HG03064 (cell line): Measurements from ENCODE around the gene GHITM.
"Not testable (repeated sequence)": the region's sequence is repeated elsewhere in the genome, so short reads cannot be mapped to it uniquely, and the experiment has no call there.

Source experiments
- ATAC-seq: cut with Tn5 transposase; IDR thresholded peaks from one replicate; pipeline ENCODE4 v1.9.1; 2021; ENCODE audit warnings: low read depth; ENCODE audit not compliant: unreplicated experiment

The GHITM gene, protein sequence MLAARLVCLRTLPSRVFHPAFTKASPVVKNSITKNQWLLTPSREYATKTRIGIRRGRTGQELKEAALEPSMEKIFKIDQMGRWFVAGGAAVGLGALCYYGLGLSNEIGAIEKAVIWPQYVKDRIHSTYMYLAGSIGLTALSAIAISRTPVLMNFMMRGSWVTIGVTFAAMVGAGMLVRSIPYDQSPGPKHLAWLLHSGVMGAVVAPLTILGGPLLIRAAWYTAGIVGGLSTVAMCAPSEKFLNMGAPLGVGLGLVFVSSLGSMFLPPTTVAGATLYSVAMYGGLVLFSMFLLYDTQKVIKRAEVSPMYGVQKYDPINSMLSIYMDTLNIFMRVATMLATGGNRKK

DNA sequence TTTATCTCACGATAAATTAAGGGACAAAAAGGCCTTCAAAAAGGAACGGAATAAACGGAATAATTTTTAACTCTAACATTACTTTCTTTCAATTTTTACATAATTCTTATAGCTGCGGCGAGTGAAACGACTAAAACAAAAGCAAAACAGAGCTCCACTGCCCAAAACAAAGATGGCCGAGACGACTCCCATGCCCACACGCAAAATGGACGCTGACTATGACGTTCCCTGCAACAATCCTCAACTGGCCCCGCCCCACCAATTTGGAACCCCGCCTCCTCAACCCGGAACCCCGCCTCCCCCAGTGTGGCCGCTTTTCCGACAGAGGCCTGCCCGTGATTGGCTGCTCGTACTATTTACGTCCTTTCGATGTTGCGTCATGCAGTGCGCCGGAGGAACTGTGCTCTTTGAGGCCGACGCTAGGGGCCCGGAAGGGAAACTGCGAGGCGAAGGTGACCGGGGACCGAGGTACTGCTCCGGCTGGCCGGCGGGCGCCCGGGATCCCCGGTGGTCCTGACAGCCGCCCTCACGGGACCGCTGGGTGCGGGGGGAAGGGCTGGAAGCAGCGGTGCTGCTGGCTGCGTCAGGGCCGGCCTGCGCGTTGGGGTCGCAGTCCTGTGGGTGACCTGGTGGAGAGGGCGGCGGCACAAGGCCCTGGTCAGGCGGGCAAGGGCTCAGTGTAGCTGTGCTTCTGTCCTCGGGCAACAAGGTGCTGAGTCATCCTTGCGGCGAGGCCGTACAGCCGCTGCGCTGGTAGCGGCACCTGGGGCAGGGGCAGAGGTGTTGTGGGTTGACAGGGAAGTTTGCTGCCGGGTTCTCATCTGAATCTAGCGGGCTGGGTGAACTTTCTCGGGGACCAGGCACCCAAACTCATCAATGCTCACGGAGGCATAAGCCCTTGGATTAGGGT is at the start of gene GHITM:
Gene GHITM (plus strand): TSS at position 384 of the 910 bp plus-strand sequence. CDS start 1,992 bp downstream, outside the sequence.
- peak; percentile 99 for ATAC-seq

DNA sequence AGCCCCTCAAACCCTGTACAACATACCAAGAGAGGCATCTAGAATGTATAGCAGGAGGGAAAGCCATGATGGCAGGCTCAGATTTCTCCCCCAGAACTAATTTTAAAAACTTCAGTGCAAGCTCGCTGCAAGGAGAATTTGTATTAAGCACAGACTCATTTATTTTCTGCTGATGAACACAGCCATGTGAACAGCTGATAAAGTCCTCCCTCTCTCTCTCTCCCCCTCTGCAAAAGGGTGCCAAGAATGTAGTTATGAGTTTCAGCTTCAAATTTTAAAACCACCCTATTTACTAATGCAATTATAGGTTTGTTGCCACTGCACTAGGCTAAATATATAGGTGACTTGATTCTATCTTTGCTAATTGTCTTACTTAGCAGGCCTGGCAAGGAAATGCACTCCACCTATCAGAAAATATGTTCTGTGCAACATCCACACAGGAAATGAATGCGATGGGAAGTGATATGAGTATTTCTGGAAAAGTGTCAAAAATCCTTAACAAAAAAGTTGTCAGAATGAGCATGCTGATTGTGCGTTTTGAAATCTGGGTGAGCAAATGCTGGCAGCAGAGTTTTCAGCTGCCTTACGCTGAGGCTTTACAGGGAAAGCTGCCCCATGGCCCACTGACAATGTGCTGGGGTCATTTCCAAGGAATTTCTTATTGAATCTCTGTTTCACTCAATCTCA is 43.4 kb upstream of the GHITM start:
- ATAC-seq: no peak

DNA sequence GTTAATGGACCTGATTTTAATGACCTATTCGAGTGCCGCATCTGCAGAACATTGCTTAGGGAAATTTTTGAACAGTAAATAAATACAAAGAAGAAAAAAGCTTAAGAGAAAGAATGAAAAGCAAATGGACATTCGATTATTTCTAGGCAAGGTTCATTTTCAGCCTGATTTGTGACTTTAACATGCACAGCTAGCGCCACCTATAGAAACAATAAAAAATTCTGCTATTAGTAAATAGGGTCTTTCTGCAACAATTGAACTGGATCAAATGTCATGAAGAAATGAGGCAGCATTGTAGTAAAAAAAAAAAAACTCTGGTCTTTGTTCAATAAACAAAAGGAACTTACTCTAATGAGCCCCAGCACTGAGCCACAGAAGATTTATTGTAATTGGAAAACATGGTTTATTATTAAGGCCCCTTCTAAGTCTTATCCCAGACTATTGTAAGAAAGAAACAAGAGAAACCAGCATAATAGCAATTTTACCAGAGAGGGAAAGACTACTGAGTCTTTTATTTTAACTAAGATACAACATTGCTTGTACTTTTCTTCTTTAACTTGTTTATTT is 41.4 kb upstream of the GHITM start:
- ATAC-seq: no peak

DNA sequence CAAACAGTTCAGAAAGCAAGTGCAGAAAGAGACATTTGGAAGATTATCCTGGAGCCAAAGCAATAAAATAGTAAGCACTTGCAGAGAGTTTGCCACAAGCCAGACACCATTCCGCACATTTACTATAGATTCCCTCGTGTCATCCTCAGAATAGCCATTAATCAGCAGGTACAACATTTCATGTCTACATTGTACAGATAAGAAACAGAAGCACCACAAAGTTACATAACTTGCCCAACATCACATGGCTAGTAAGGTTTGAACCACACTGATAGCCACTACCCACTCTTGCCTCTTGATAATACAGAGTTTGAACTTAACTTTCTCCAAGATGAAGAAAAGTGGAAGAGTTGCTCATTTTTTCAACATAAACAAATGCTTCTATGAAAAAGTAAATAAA is 40.6 kb upstream of the GHITM start:
- ATAC-seq: no peak

DNA sequence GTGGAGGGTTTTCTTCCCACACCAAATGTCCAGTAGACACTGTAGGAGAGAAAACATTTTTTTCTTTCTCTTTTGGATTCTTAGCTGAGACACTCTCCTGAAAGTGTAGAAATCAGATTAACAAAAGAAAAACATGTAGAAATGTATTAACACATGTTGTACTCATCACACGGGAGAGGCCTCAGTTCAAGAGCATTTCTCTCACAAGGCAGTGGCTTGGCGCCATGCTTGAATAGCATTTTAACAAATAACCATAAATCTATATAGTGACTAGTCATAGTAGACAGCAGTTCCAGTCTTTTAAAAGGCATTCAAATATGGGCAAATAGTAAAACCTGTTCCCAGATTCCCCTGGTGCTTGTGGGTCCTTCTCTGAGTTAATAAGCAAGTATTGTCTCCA is 38.3 kb upstream of the GHITM start:
- no peak for ATAC-seq

DNA sequence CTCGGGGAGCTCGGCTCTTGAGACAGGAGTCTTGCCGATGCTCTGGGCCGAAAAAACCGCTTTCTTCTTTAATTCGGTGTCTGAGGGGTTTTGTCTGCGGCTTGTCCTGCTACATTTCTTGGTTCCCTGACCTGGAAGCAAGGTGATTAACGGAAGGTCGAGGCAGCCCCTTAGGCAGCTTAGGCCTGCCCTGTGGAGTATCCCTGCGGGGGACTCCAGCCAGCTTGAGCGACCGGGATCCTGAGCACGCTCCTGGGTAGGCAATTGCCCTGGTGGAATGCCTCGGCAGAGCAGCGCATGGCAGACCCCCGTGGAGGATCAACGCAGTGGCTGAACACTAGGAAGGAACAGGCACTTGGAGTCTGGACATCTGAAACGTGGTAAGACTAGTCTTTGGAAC is 30.5 kb upstream of the GHITM start:
- no peak for ATAC-seq

DNA sequence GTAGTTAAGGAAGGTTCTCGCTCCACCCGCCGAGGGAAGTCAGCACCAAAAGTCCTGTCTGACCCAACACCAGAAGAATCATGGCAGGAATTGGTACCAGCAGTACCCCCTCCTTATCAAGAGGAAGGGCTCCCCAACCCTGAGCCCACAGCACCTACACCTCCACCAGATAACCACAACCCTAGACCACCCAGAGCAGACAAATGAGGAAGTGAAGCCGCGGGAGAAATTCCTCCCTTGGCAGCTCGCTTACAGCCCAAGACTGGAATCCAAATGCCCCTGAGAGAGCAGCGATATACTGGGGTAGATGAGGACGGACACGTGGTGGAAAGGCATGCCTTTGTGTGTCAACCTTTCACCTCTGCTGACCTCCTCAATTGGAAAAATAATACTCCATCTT is 29.5 kb upstream of the GHITM start:
- ATAC-seq: not testable (repeated sequence)

DNA sequence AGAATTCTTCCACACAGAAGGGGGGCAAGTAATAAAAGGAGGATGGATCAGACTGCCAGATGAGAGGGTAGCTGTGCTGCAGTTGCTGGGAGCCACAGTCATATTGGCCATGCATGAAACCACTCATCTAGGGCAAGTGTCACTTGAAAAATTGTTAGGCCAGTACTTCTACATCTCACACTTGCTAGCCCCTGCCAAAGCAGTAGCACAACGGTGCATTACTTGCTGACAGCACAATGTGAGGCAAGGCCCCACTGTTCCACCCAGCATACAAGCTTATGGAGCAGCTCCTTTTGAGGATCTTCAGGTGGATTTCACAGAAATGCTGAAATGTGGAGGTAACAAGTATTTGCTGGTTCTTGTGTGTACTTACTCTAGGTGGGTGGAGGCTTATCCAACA is 25.8 kb upstream of the GHITM start:
- ATAC-seq: not testable (repeated sequence)

DNA sequence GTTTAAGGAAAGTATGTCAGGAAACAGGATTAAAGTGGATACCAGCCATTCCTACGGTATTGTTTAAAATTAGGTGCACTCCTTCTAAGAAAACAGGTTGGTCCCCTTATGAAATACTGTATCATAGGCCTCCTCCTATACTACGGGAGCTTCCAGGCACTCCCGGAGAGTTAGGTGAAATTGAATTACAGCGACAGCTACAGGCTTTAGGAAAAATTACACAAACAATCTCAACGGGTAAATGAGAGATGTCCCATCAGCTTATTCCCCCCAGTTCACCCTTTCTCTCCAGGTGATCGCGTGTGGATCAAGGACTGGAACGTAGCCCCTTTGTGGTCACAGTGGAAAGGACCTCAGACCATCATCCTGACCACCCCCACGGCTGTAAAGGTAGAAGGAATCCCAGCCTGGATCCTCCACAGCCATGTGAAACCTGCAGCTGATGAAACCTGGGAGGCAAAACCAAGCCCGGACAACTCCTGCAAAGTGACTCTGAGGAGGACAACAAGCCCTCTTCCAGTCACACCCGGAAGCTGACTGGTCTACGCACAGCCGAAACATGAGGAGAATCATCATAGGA is 25.1 kb upstream of the GHITM start:
- ATAC-seq: no peak

DNA sequence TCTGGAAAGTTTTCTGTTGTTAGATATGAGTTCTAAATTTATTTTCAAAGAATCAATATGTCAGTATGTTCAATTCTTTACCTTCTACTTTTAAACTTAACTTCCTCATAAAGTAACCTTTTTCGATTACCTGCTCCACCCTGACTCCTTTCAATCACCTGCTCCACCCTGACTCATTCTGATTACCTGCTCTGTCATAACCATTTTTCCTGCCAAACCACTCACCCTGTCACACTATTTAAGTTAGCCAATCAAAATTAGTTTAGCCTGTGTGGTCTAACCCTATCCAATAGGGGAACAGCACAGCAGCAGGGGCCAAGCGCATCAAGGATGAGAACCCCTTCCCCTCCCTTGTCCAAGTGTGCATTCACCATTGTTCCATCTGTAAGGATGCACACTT is 22.1 kb upstream of the GHITM start:
- ATAC-seq: not testable (repeated sequence)

DNA sequence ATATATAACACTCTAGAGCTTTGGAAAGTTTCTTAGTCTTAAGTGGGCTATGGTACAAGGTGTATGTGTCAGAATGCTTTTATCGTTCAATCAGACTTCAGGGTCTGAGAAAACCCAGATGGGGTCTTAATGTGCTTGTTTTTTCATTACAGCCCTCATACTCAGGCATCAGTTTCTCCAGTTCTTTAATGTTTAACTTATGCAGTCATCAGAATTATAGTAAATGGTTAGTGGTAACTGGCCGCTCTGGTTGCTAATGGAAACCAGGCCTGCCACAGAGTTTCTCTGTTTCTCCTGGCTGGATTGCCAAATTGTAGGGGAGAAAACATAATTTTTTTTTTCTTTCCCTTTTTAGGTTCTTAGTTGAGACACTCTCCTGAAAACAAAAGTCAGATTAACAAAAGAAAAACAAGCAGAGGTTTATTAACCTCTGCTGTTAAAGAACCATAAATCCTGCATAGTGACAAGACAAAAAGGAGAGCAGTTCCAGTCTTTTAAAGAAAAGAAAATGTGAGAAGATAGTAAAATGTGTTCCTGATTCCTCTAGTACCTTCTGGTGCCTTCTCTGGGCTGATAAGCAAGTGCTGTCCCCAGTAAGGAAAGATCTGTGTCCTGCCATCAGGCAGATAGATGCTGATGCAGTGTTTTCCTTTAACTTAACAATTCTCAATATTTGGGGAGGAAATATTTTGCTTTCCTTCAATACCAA is 21.5 kb upstream of the GHITM start:
- ATAC-seq: no peak

DNA sequence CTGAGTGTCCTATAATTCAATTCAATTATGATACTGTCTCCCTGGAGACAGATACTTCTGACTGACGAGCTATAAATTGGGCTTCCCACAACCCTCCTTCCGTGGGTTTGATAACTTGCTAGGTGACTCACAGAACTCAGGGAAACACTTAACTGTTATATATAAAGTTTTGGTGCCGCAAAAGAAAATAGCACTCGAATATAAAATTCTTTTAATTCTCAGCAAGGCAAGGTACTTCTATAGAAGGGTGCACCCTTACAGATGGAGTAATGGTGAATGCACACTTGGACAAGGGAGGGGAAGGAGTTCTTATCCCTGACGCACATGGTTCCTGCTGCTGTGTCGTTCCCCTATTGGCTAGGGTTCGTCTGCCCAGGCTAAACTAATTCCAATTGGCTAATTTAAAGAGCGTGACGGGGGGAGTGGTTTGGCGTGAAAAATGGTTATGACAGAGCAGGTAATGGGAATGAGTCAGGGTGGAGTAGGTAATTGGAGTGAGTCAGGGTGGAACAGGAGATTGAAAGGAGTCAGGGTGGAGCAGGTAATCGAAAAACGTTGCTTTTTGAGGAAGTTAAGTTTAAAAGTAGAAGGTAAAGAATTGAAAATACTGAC is 20.8 kb upstream of the GHITM start:
- no peak for ATAC-seq

DNA sequence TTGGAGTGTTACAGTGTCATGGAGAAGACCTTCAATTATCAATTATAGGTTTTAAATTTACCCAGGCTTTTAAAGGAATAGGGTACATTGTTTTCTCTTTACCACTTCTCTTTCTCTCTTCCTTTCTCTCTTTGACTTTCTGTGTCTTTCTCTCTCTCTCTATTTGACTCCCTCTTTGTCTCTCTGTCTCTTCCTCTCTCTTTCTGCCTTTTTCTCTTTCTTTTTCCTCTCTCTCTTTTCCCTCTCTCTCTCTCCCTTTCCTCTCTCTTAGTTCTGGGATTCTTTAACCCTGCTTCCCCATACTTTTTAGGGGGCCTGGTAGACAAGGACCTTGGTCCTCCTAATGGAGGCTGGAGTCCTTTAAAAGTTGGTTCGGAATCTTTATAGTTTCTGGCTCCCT is 15.9 kb upstream of the GHITM start:
- ATAC-seq: no peak

DNA sequence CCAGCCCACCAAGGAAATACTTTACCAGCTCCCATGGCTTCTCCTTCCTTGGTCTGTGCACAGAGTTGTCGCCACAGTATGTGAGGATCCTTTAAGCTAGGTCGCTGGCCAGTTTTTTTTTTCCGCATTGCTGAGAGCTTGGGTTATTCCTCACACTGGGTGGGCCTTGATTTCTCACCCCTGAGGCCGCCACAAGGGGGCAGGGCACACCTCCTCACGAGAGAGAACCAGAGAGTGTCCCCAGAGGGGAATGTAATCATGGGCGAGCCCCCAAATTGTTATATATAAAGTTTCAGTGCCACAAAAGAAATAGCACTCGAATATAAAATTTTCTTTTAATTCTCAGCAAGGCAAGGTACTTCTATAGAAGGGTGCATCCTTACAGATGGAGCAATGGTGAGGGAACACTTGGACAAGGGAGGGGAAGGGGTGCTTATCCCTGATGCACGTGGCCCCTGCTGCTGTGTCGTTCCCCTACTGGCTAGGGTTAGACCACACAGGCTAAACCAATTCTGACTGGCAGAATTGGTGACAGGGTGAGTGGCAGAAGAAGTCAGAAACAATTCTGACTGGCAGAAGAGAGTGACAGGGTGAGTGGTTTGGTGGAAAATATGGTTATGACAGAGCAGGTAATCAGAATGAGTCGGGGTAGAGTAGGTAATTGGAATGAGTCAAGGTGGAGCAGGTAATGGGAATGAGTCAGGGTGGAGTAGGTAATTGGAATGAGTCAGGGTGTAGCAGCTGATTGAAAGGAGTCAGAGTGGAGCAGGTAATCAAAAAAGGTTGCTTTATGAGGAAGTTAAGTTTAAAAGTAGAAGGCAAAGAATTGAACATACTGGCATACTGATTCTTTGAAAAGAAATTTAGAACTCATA is 13.2 kb upstream of the GHITM start:
- ATAC-seq: not testable (repeated sequence)

DNA sequence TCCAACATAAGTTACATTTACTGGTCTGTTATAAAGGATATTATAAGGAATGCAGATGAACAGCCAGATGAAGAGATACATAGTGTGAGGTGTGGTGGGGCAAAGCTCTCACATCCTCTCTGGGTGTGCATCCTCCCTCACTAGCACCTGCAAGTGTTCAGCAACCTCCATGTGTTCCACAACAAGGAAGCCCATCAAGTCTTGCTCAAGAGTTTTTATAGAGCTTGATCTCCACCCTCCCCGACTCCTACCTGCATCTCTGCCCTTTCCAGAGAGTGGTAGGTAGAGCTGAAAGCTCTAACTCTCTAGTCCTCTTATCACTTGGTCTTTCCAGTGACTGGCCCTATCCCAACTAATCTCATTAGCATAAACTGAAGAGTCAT is 12.5 kb upstream of the GHITM start:
- no peak for ATAC-seq

DNA sequence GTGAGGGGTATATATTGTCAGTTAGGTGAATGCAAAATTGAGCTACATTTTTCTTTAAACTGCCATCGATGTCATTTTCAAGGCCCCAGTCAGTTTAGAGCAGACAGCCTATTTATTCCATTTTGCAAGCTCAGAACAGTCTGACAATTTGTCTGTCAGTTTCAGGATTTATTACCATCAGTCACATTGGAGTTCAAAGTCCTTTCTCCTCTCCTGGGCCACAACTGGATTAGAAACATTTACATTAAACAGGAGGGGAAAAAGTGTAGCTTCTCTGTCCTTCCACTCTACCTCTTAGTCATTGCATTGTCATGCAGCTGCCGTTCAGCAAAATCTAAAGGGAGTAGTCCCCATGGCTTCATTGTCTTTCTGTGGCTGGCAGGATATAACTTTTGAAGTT is 3.5 kb upstream of the GHITM start:
- no peak for ATAC-seq

DNA sequence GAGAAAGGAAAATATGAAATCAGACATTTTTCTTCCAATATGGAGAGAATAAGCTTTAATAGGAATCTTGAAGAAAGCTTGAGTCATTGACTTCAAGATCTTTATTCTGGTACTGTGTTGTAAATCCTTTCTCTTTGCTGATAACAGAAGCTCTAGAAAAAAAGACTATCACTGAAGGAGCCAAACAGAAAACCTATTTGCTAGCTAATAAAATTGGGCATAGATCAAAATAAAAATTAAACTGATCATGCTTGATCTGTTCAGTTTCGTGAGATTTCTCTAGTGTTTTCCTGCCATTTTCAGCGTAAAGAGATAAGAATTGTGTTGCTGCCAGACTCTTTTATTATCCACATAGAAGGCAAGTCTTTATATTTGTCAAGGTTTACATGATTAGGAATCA is 1.5 kb upstream of the GHITM start:
- ATAC-seq: no peak

DNA sequence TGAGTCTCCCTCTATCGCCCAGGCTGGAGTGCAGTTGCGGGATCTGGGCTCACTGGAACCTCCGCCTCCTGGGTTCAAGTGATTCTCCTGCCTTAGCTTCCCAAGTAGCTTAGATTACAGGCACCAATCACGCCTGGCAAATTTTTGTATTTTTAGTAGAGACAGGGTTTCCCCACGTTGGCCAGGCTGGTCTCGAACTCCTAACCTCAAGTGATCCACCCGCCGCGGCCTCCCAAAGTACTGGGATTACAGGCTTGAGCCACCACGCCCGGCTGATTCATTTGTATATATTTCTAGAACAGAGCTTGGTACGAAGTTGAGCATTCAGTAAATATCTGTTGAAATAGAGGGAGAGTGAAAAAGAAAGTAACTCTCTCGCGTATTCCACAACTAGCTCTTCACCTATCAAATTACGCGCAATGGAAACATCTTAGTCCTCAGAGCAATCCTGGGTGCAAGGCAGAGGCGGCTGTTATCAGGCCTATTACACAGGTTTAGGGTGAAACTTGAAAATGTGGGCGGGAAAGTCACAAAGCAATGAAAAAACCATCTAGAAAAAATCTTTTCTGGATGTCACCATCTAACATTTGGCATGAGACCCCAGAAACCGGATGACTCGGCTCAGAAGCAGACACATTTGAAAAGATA is 707 bp upstream of the GHITM start:
- peak; percentile 1 for ATAC-seq
